Skeletal muscle cell (primary cell): Measurements from ENCODE around the gene DUSP23.

Experiments
- DNase-seq: peaks from one replicate; pipeline ENCODE4 v3.0.0-alpha.2; 2010; ENCODE audit warnings: low read depth
- H3K4me3 ChIP-seq: 2 replicates; pipeline ENCODE4 v1.5.1; 2011; ENCODE audit warnings: low read depth, mild to moderate bottlenecking, control low read depth, low read length, moderate library complexity

Gene DUSP23

DNA sequence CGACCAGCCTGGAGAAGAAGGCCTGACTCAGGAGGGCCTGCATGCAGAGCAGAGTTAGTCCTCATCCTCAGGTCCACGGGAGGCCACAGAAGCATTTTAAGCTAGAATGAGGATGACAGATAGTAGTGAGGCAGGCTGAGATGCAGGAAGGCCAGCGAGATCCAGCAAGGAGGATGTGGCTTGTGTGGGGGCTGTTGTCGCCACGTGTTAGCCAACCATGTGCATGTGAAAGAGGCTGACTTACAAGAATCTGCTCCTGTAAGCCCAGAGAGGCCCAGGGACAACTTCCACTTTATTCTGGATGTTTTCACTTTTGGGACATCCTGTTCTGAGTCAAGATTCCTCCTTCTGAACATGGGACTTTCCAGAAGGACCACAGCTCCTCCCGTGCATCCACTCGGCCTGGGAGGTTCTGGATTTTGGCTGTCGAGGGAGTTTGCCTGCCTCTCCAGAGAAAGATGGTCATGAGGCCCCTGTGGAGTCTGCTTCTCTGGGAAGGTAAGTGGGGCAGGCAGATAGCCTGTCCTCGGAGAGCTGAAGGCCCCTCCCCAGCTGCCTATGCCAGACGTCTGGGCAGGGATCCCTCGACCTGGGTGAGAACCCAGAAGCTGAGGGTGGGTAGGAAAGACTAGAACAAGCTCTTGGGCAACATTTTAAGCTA is 45.8 kb downstream of the DUSP23 start, which contains the start of gene SLAMF8:
SLAMF8 (plus strand) TSS at position 433 of the 661 bp plus-strand sequence; CDS start at position 459, 26 bp downstream.
- DNase-seq, result no peak
- H3K4me3 ChIP-seq, result no peak within 1 kb of the TSS

DNA sequence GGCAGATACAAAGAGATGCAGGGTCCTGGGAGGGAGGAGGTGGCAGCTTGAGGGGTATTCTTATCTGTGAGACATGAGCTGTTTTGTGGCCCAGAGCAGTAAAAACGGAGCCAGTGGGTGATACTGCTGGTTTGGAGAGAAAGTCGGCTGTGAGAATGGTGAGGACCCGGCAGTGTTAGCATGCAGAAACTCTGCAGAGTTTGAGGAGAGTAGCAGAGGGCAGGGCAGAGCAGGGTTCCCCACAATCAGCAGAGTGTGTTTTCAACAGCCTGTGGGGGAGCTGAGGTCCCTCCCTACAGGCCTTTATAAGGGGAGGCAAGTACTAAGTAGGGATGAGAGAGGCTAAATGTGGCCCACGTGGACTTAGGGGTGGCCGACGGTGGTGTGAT is 46.3 kb downstream of the DUSP23 start:
- DNase-seq, result no peak
- H3K4me3 ChIP-seq, result no peak overlapping the region

DNA sequence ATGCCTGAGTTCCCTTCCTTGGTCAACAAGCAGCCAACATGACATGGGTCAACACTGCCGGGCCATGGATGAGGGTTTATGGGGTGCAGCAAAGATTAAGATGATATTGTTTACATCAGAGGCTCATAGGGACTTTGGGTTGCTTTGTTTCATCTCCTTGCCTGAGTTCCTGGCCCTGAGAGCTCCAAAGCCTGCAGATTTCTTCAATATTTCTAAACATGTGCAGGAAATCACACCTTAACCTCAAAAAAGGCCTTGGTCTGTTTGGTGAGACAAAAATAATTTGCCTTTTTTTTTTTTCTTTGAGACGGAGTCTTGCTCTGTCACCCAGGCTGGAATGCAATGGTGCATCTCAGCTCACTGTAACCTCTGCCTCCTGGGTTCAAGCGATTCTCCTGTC is 46.8 kb downstream of the DUSP23 start:
- DNase-seq, result no peak
- H3K4me3 ChIP-seq, result no peak overlapping the region

DNA sequence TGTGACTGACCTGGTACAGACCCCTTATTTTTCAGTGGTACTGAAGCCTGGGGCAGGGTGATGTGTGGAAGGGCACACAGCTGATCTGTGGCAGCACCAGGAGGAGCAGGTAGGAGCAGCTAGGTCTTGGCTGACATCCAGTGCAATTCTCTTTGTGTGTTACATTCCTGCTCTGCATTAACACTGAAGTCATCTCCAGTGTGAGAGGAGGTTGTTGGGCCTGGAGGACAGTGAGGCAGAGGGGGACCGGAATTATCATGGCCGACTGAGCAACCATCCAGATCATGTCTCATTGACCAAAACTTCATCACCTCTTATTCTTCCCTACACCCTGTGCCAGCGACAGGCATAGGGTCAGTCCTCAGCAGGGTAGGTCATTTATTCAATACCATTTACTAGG is 47.4 kb downstream of the DUSP23 start:
- H3K4me3 ChIP-seq, result no peak overlapping the region
- no peak for DNase-seq

DNA sequence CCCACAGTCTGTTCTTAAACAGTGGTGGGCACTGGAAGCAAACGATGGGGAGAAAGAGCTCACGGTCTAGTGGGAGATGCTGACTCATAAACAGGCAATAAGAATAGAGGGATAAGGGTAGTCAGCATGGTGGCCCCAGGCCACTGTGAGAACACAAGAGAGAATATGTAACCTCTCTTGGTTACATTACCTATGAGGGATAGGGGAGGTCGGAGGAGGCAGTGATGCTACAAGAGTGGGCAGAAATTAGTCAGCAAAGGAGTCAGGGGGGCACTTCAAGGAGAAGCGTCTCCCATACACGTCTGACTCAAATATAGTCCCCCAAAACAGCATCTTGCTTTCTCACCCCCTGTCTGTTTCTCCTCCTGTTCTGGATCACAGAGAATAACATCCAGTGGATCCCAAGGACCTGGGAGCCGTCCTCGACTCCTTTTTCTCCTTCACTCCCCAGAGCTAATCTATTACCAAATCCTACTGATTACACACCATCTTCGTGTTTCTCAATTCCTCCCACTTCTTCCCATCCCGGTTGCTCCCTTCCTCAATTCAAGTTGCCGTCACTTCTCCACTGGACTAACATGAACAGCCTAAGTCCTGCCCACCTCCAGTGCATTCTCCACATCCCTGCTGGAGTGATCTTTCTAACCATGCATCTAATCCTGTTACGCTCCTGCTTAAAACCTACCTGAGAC is 48.0 kb downstream of the DUSP23 start:
- DNase-seq, result no peak
- H3K4me3 ChIP-seq, result no peak overlapping the region

DNA sequence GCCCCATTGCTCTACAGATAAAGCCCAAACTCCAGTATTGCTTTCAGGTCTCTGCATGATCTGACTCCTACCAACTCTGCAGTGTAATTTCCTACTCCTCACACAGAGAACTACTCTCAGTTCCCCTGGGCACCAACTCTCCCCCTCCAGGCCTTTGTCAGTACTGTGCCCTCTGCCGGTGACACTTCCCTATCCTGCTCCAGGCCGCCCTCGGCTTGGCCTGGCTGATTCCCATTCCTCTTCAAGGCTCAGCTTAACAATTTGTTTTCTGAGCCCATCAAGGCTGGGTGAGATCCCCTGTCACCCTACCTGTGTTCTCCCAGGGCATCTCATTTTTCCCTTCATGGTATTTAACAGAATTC is 48.5 kb downstream of the DUSP23 start:
- no peak for DNase-seq
- H3K4me3 ChIP-seq, result no peak overlapping the region

DNA sequence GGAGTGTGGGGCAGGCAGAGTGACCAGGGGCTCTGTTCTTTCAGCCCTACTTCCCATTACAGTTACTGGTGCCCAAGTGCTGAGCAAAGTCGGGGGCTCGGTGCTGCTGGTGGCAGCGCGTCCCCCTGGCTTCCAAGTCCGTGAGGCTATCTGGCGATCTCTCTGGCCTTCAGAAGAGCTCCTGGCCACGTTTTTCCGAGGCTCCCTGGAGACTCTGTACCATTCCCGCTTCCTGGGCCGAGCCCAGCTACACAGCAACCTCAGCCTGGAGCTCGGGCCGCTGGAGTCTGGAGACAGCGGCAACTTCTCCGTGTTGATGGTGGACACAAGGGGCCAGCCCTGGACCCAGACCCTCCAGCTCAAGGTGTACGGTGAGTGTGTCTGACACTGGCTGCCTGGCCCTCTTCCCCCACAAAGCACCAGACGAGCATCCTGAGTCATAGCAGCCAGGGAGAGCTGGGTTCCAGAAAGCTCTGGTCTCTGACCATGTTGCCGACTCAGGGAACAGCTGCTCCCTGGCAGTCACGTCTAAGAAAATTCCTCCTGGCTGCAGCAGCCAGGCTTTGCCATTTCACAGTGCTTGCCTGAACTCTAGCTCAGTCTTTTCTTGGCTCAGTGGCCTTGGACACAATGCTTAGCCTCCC is 49.2 kb downstream of the DUSP23 start:
- peak; percentile 55 for DNase-seq
- H3K4me3 ChIP-seq, result no peak overlapping the region

DNA sequence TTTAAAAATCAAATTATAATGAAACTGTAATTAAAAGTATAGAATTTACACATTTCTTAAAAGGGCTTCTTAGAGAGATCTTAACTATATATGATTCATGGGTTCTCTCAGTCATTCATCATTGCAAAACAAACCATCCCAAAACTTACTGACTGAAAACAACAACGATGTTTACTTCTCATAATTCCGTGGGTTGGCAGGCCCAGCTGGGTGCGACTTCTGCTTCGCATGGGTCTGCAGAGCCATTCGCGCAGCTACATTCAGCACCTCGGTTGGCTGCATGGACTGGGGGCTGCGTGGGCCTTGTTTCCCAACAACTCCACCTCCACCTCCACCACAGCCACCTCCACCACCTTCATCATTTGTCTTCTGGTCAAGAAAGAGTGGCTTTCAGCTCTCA is 50.0 kb downstream of the DUSP23 start:
- no peak for DNase-seq
- no peak overlapping the region for H3K4me3 ChIP-seq

DNA sequence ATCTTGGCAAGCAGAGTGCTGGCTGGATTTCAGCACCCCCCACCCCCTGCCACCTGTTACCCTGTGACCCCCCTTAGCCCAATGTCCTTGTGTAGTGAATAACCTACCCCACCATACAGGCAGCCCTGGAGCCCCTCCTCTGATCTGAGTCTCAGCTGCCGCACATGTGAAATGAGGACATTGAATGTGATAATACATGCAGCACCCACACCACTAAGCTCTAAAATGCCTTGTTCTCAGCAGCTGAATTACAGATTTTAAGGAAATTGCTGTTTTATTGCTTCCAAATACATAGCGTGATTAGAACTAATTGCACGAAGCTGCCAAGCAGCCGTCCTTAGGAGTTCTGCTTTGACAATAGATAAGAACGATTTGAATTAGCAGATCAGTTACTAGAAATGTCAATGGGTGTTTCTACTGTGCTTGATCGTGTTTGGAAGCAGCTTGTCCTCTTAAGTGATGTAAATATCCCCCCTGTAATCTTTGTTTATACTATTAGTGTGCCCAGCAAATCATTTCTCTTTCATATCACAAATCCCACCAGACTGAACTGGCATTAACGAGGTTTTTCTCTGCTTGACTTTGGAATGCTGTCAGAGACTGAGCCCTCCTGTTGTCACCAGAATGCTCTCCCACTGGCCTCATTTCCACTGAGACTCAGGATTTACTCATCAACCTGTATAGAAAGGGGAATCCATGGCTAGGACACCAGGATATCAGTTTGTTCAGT is 50.8 kb downstream of the DUSP23 start:
- no peak for DNase-seq
- no peak overlapping the region for H3K4me3 ChIP-seq
